ENCODE results near the gene IER3. TPM values are rescaled to one million over a fixed set of nuclear protein-coding genes. Genes with fewer than 3 reads are reported as not detected.
A peak's percentile ranks its signal among the peaks of the same experiment; 100 is the strongest.

IER3 gene, protein sequence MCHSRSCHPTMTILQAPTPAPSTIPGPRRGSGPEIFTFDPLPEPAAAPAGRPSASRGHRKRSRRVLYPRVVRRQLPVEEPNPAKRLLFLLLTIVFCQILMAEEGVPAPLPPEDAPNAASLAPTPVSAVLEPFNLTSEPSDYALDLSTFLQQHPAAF
- polyA plus RNA-seq (2012; rRNA removed) = 12.9 and 14.0 TPM in 2 replicates
- 12.4 and 16.7 TPM in 2 replicates for polyA plus RNA-seq (2012; cell fraction: cytosol; rRNA removed)
- 27.7 and 30.1 TPM in 2 replicates for polyA plus RNA-seq (2012; cell fraction: nucleus; rRNA removed)

DNA sequence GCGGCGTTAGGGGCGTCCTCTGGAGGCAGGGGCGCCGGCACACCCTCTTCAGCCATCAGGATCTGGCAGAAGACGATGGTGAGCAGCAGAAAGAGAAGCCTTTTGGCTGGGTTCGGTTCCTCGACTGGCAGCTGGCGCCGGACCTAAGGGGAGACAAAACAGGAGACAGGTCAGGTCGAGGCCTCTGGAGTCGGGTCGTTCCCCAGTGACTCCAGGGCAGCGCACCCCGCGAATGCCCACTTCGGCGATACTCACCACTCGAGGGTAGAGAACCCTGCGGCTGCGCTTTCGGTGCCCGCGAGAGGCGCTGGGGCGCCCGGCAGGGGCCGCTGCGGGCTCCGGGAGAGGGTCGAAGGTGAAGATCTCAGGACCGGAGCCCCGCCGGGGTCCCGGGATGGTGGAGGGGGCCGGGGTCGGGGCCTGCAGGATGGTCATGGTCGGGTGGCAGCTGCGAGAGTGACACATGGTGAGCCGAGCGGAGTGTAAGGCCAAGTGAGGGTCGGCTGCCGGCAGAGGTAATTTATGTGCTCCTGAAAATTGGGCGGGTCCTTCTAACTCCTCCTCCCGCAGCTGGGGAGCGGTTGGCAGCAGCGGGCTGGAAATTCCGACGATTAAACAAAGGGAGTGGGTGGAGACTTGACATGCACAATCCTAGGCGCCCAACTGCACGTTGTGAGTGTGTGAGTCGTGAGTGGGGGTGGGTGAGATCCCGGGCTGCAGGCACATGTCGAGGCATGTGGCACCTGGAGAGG, at the start of gene IER3:
Gene IER3, minus strand, starts transcription at position 494 of the 752 bp plus-strand sequence. Its CDS starts 29 bp downstream, at position 465.
- H3K36me3 ChIP-seq (replicated peaks in 1 of 2; ENCODE audit: control insufficient read depth in 1 of 2, insufficient read depth in 2 of 2, low read length in 1 of 2) = peaks cover 9 to 14% of the 10 kb centered on the region in 2 experiments
- H3K9me2 ChIP-seq = no peaks in the 10 kb centered on the region
- peak within 1 kb of the TSS in 1 of 2 experiments; percentile 84; a peak in 2 of 4 replicates for H3K27ac ChIP-seq (ENCODE audit: low read depth in 2 of 2, low read length in 1 of 2)
- no peaks in the 10 kb centered on the region for H3K9me3 ChIP-seq
- H3K4me2 ChIP-seq = peak within 1 kb of the TSS; percentile 85; the same call in 1 of the 2 replicates
- H3K9ac ChIP-seq = peak within 1 kb of the TSS; percentile 87
- H3K4me3 ChIP-seq (ENCODE audit: low read depth in 2 of 2, low read length in 1 of 2) = peak within 1 kb of the TSS; percentile 75 to 76; a peak in 3 of 4 replicates
- H3K27me3 ChIP-seq (ENCODE audit: insufficient read depth) = no peaks in the 10 kb centered on the region
- H3K4me1 ChIP-seq (ENCODE audit: control insufficient read depth in 1 of 2, insufficient read depth in 2 of 2, low read depth in 1 of 2, low read length in 1 of 2) = peaks cover 25 to 39% of the 10 kb centered on the region in 2 experiments
- H2AFZ ChIP-seq (ENCODE audit: low read depth) = no peak within 1 kb of the TSS
- POLR2A ChIA-PET = no interaction called here
- CTCF ChIA-PET = interaction anchor here (0.8 to 42.4 kb wide), 2 partner anchors 59 to 84 kb away, joined by 3 to 838 read pairs; partner anchors contain the start of genes DHX16, NRM and PPP1R18
- DNase-seq = no peak
- TF ChIP-seq, protein P1, sequence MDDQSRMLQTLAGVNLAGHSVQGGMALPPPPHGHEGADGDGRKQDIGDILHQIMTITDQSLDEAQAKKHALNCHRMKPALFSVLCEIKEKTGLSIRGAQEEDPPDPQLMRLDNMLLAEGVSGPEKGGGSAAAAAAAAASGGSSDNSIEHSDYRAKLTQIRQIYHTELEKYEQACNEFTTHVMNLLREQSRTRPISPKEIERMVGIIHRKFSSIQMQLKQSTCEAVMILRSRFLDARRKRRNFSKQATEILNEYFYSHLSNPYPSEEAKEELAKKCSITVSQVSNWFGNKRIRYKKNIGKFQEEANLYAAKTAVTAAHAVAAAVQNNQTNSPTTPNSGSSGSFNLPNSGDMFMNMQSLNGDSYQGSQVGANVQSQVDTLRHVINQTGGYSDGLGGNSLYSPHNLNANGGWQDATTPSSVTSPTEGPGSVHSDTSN (IDR thresholded peaks at IDR 0.05) = peak; percentile 43; the same call in 1 of the 2 replicates
- peak; percentile 26; the same call in 1 of the 2 replicates for TF ChIP-seq TAF1 (IDR thresholded peaks at IDR 0.05; ENCODE audit: borderline replicate concordance, low read depth, low read length)
- no peak for TF ChIP-seq EZH2phosphoT487 (IDR thresholded peaks at IDR 0.05; ENCODE audit: borderline replicate concordance, low read depth)
- TF ChIP-seq, protein P2, sequence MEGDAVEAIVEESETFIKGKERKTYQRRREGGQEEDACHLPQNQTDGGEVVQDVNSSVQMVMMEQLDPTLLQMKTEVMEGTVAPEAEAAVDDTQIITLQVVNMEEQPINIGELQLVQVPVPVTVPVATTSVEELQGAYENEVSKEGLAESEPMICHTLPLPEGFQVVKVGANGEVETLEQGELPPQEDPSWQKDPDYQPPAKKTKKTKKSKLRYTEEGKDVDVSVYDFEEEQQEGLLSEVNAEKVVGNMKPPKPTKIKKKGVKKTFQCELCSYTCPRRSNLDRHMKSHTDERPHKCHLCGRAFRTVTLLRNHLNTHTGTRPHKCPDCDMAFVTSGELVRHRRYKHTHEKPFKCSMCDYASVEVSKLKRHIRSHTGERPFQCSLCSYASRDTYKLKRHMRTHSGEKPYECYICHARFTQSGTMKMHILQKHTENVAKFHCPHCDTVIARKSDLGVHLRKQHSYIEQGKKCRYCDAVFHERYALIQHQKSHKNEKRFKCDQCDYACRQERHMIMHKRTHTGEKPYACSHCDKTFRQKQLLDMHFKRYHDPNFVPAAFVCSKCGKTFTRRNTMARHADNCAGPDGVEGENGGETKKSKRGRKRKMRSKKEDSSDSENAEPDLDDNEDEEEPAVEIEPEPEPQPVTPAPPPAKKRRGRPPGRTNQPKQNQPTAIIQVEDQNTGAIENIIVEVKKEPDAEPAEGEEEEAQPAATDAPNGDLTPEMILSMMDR (IDR thresholded peaks at IDR 0.05) = peak; percentile 42
- TF ChIP-seq POLR2AphosphoS5 (IDR thresholded peaks at IDR 0.05; ENCODE audit: low read depth, low read length) = peak; percentile 94
- no peak for TF ChIP-seq JUND (IDR thresholded peaks at IDR 0.05)
- no peak for TF ChIP-seq GATA2 (CRISPR knock-in tag; IDR thresholded peaks at IDR 0.05)
- no peaks in the 10 kb centered on the region for H4K20me1 ChIP-seq (ENCODE audit: insufficient read depth)
- 59% methylated on average over 43 of the region's 54 CpGs for WGBS (ENCODE audit: low lambda C conversion rate)
- H3F3A ChIP-seq (replicated peaks; ENCODE audit: insufficient read depth) = peaks cover 19% of the 10 kb centered on the region
- peaks cover 44% of the 10 kb centered on the region for H3K79me2 ChIP-seq (ENCODE audit: insufficient read depth)

DNA sequence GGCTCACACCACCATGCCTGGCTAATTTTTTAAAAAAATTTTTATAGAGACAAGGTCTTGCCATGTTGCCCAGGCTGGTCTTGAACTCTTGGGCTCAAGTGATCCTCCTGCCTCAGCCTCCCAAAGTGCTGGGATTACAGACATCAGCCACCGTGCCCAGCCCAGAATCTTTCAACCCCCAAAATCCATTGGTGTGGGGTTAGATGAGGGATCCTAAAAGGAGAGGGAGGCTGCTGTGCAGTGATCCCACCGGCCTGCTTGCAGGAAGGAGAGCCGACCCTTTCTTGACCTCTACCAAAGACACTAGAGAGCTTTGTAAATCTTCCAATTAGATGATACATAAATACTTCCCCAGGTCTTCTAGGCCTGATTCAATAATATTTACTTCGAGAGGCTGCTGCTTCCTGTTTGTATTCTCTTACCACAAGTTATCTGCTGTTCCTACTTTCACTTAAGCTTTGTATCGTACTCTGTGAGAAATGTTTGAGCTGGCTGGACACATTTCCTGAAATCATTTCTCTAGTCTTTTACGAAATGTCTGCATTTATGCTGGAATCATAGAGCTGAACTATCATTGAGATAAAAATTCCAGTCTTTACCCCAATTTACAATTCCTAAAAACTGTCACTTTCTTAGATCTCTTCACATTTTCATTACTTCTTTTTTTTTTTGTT, 49.3 kb upstream of the IER3 start:
- no peaks in the 10 kb centered on the region for H3K79me2 ChIP-seq (ENCODE audit: insufficient read depth)
- H3K9me3 ChIP-seq = no peaks in the 10 kb centered on the region
- POLR2A ChIA-PET = no interaction called here
- H2AFZ ChIP-seq (ENCODE audit: low read depth) = peak overlapping the region; percentile 37; the same call in 1 of the 2 replicates
- H3K4me3 ChIP-seq (ENCODE audit: low read depth in 2 of 2, low read length in 1 of 2) = no peak overlapping the region
- no peaks in the 10 kb centered on the region for H3K36me3 ChIP-seq (replicated peaks in 1 of 2; ENCODE audit: control insufficient read depth in 1 of 2, insufficient read depth in 2 of 2, low read length in 1 of 2)
- peak overlapping the region; percentile 27; the same call in 1 of the 2 replicates for H3K9ac ChIP-seq
- no peaks in the 10 kb centered on the region for H4K20me1 ChIP-seq (ENCODE audit: insufficient read depth)
- H3K27me3 ChIP-seq (ENCODE audit: insufficient read depth) = no peaks in the 10 kb centered on the region
- 69% methylated on average over 6 of the region's 6 CpGs for WGBS (ENCODE audit: low lambda C conversion rate)
- CTCF ChIA-PET = interaction anchor here (0.7 kb wide), 1 partner anchor 14 kb away, joined by 3 read pairs; no protein-coding TSS in a partner anchor
- peak overlapping the region; percentile 49 for H3K4me2 ChIP-seq
- peak overlapping the region in 1 of 2 experiments; percentile 65; a peak in 1 of 4 replicates for H3K27ac ChIP-seq (ENCODE audit: low read depth in 2 of 2, low read length in 1 of 2)
- no peaks in the 10 kb centered on the region for H3K9me2 ChIP-seq
- H3K4me1 ChIP-seq (ENCODE audit: control insufficient read depth in 1 of 2, insufficient read depth in 2 of 2, low read depth in 1 of 2, low read length in 1 of 2) = peaks cover 0 to 8% of the 10 kb centered on the region in 2 experiments; a peak in 1 of 4 replicates
- no peaks in the 10 kb centered on the region for H3F3A ChIP-seq (replicated peaks; ENCODE audit: insufficient read depth)
- no peak for DNase-seq
- no peak for TF ChIP-seq SMC3 (IDR thresholded peaks at IDR 0.05; ENCODE audit: low read depth, low read length)
- no peak for TF ChIP-seq NFIC (IDR thresholded peaks at IDR 0.05; ENCODE audit: borderline replicate concordance)
- TF ChIP-seq NRF1 (IDR thresholded peaks at IDR 0.05; ENCODE audit: low read depth, low read length) = no peak
- TF ChIP-seq FOSL2 (IDR thresholded peaks at IDR 0.05; ENCODE audit: borderline replicate concordance, low read depth) = no peak
- TF ChIP-seq, protein P3, sequence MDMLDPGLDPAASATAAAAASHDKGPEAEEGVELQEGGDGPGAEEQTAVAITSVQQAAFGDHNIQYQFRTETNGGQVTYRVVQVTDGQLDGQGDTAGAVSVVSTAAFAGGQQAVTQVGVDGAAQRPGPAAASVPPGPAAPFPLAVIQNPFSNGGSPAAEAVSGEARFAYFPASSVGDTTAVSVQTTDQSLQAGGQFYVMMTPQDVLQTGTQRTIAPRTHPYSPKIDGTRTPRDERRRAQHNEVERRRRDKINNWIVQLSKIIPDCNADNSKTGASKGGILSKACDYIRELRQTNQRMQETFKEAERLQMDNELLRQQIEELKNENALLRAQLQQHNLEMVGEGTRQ (IDR thresholded peaks at IDR 0.05; ENCODE audit: borderline replicate concordance, low read depth, low read length) = no peak
- TF ChIP-seq, protein P4, sequence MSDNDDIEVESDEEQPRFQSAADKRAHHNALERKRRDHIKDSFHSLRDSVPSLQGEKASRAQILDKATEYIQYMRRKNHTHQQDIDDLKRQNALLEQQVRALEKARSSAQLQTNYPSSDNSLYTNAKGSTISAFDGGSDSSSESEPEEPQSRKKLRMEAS (IDR thresholded peaks at IDR 0.05; ENCODE audit: low read depth) = no peak
- no peak for TF ChIP-seq EP300 (IDR thresholded peaks at IDR 0.05; ENCODE audit: borderline replicate concordance in 1 of 2, low read depth in 1 of 2, low read length in 1 of 2)
- TF ChIP-seq FOXM1 (IDR thresholded peaks at IDR 0.05; ENCODE audit: low read depth) = no peak
- TF ChIP-seq RXRA (IDR thresholded peaks at IDR 0.05; ENCODE audit: borderline replicate concordance, low read depth) = no peak
- no peak for TF ChIP-seq FOXJ3 (CRISPR knock-in tag; IDR thresholded peaks at IDR 0.05)
- TF ChIP-seq MEF2A (IDR thresholded peaks at IDR 0.05; ENCODE audit: borderline replicate concordance, low read depth) = no peak
- no peak for TF ChIP-seq TCF12 (IDR thresholded peaks at IDR 0.05)
- no peak for TF ChIP-seq ELF1 (IDR thresholded peaks at IDR 0.05)
- TF ChIP-seq GABPA (IDR thresholded peaks at IDR 0.05; ENCODE audit: low read depth) = no peak
- no peak for TF ChIP-seq RCOR1 (IDR thresholded peaks at IDR 0.05; ENCODE audit: low read length)
- TF ChIP-seq EZH2phosphoT487 (IDR thresholded peaks at IDR 0.05; ENCODE audit: borderline replicate concordance, low read depth) = no peak
